H1 (cell line): Measurements from ENCODE around the gene GGTLC3. TPM values are rescaled to one million over a fixed set of nuclear protein-coding genes. Genes with fewer than 3 reads are reported as not detected.
"Not testable (repeated sequence)": the region's sequence is repeated elsewhere in the genome, so short reads cannot be mapped to it uniquely, and the experiment has no call there.

Experiments
- CTCF ChIA-PET: fragments of 300-600 bp; sonication (Branson Sonifier 250); formaldehyde crosslinking; loops from one replicate; lab custom pipeline; 2021; ENCODE audit not compliant: partially characterized antibody; lab: Charles Lee
- POLR2A ChIA-PET: fragments of 300-600 bp; sonication (Branson Sonifier 250); formaldehyde crosslinking; loops from one replicate; lab custom pipeline; 2021; ENCODE audit warnings: inconsistent platforms; ENCODE audit not compliant: partially characterized antibody; lab: Charles Lee
- DNase-seq, 2 experiments: peaks; one replicate each; pipeline versions ENCODE4 v3.0.0 to v3.0.0-alpha.2; 2010 to 2022; ENCODE audit warnings: low spot score in 2 of 2, low read depth in 1 of 2, mixed read lengths in 1 of 2
- FAIRE-seq: peaks from 2 replicates; lab custom pipeline; 2011; peaks lifted over from hg19 to GRCh38; lab: Jason Lieb, UNC
- H2AFZ ChIP-seq: 2 replicates; pipeline ENCODE4 v1.8.1; 2012; ENCODE audit warnings: low read length, inconsistent platforms
- H2AK5ac ChIP-seq: 2 replicates; pipeline ENCODE4 v1.6.1; 2013; ENCODE audit warnings: low read depth, low read length
- H2BK120ac ChIP-seq: replicated peaks from 2 replicates; pipeline ENCODE3; 2013; ENCODE audit warnings: low read depth, low read length, inconsistent platforms
- H2BK12ac ChIP-seq: 2 replicates; pipeline ENCODE4 v1.6.1; 2013; ENCODE audit warnings: low read depth, low read length
- H2BK15ac ChIP-seq: 2 replicates; pipeline ENCODE4 v1.6.1; 2013; ENCODE audit warnings: low read length
- H2BK20ac ChIP-seq: 2 replicates; pipeline ENCODE4 v1.6.1; 2013; ENCODE audit warnings: low read length
- H2BK5ac ChIP-seq: 2 replicates; pipeline ENCODE4 v1.6.1; 2013; ENCODE audit warnings: low read depth, low read length
- H3K14ac ChIP-seq: 2 replicates; pipeline ENCODE4 v1.6.1; 2013; ENCODE audit warnings: inconsistent platforms; ENCODE audit not compliant: insufficient read length
- H3K18ac ChIP-seq: 2 replicates; pipeline ENCODE4 v1.6.1; 2013; ENCODE audit warnings: low read length; ENCODE audit errors: extremely low read depth
- H3K23ac ChIP-seq: 2 replicates; pipeline ENCODE4 v1.6.1; 2013; ENCODE audit warnings: inconsistent platforms; ENCODE audit not compliant: insufficient read length
- H3K23me2 ChIP-seq: 2 replicates; pipeline ENCODE4 v1.6.1; 2013; ENCODE audit warnings: low read depth, low read length
- H3K27ac ChIP-seq: 2 replicates; pipeline ENCODE4 v1.6.1; 2011; ENCODE audit warnings: low read depth, low read length, inconsistent platforms
- H3K27me3 ChIP-seq, 4 experiments: replicated peaks in 1 of 4; 1 replicate in 1 of 4; 2 replicates in 3 of 4; pipeline versions ENCODE4 v1.6.1 to v1.8.1; 2011 to 2013; ENCODE audit warnings: low read length in 3 of 4, mild to moderate bottlenecking in 3 of 4, inconsistent platforms in 2 of 4, mixed read lengths in 2 of 4, moderate library complexity in 1 of 4; ENCODE audit not compliant: control insufficient read depth in 3 of 4, insufficient read depth in 3 of 4; ENCODE audit errors: extremely low read depth in 1 of 4
- H3K36me3 ChIP-seq, 4 experiments: 2 replicates each; pipeline versions ENCODE4 v1.6.1 to v1.8.1; 2011 to 2013; ENCODE audit warnings: mild to moderate bottlenecking in 4 of 4, low read length in 3 of 4, moderate library complexity in 2 of 4, control low read depth in 1 of 4, inconsistent platforms in 1 of 4; ENCODE audit not compliant: insufficient read depth in 4 of 4, control insufficient read depth in 2 of 4
- H3K4ac ChIP-seq: replicated peaks from 2 replicates; pipeline ENCODE3; 2013; ENCODE audit warnings: low read length, low read depth, mixed read lengths, inconsistent platforms; ENCODE audit not compliant: insufficient read length
- H3K4me1 ChIP-seq, 4 experiments: replicated peaks in 1 of 4; 1 replicate in 1 of 4; 2 replicates in 3 of 4; pipeline versions ENCODE4 v1.6.1 to v1.8.1; 2011 to 2013; ENCODE audit warnings: low read length in 3 of 4, inconsistent platforms in 2 of 4, mixed read lengths in 1 of 4; ENCODE audit not compliant: insufficient read depth in 4 of 4, control insufficient read depth in 3 of 4
- H3K4me2 ChIP-seq, 2 experiments: 2 replicates each; pipeline versions ENCODE4 v1.6.1 to v1.8.1; 2011 to 2013; ENCODE audit warnings: low read depth in 2 of 2, low read length in 2 of 2, control low read depth in 1 of 2, inconsistent platforms in 1 of 2, mild to moderate bottlenecking in 1 of 2; ENCODE audit not compliant: insufficient read depth in 1 of 2
- H3K4me3 ChIP-seq, 4 experiments: fragments of 200-600, 300-600 bp in 1 of 4; sonication (generic), shearing (Covaris generic), sonication (Bioruptor Twin) in 1 of 4; 2 replicates each; pipeline versions ENCODE4 v1.5.1 to v1.8.1; 2011 to 2016; ENCODE audit warnings: low read length in 4 of 4, low read depth in 3 of 4, control low read depth in 2 of 4, inconsistent platforms in 2 of 4, mild to moderate bottlenecking in 2 of 4, mixed read lengths in 1 of 4, moderate library complexity in 1 of 4; ENCODE audit not compliant: insufficient read depth in 2 of 4; ENCODE audit errors: extremely low read depth in 1 of 4
- H3K56ac ChIP-seq: replicated peaks from 2 replicates; pipeline ENCODE3; 2013; ENCODE audit warnings: low read depth, mild to moderate bottlenecking, mixed read lengths, low read length, inconsistent platforms; ENCODE audit not compliant: insufficient read length
- H3K79me1 ChIP-seq: 2 replicates; pipeline ENCODE4 v1.6.1; 2013; ENCODE audit warnings: low read depth, low read length, control low read depth
- H3K79me2 ChIP-seq, 2 experiments: 2 replicates each; pipeline versions ENCODE4 v1.6.1 to v1.8.1; 2012 to 2013; ENCODE audit warnings: low read length in 2 of 2, mild to moderate bottlenecking in 2 of 2, inconsistent platforms in 1 of 2; ENCODE audit not compliant: insufficient read depth in 2 of 2, control insufficient read depth in 1 of 2
- H3K9ac ChIP-seq, 4 experiments: replicated peaks in 1 of 4; 1 replicate in 1 of 4; 2 replicates in 3 of 4; pipeline versions ENCODE4 v1.6.1 to v1.8.1; 2011 to 2013; ENCODE audit warnings: low read depth in 3 of 4, low read length in 3 of 4, control low read depth in 2 of 4, mild to moderate bottlenecking in 2 of 4, moderate library complexity in 2 of 4, inconsistent platforms in 1 of 4; ENCODE audit errors: extremely low read depth in 1 of 4
- H3K9me3 ChIP-seq, 2 experiments: 2 replicates each; pipeline versions ENCODE4 v1.6.1 to v1.8.1; 2012 to 2013; ENCODE audit warnings: mild to moderate bottlenecking in 2 of 2, moderate library complexity in 2 of 2, control low read depth in 1 of 2, inconsistent platforms in 1 of 2, low read depth in 1 of 2, low read length in 1 of 2, mixed read lengths in 1 of 2; ENCODE audit not compliant: insufficient read depth in 2 of 2
- H4K20me1 ChIP-seq, 2 experiments: replicated peaks in 1 of 2; 2 replicates each; pipeline versions ENCODE3 to v1.8.1; 2011 to 2013; ENCODE audit warnings: inconsistent platforms in 2 of 2, low read length in 2 of 2, mild to moderate bottlenecking in 1 of 2; ENCODE audit not compliant: insufficient read depth in 2 of 2, control insufficient read depth in 1 of 2
- H4K5ac ChIP-seq: 2 replicates; pipeline ENCODE4 v1.6.1; 2013; ENCODE audit warnings: low read length, low read depth, mixed read lengths, inconsistent platforms; ENCODE audit not compliant: insufficient read length
- H4K8ac ChIP-seq: 2 replicates; pipeline ENCODE4 v1.8.0; 2013; ENCODE audit warnings: mild to moderate bottlenecking, moderate library complexity, low read length, inconsistent platforms; ENCODE audit not compliant: insufficient read depth; ENCODE audit errors: extremely low read depth
- H4K91ac ChIP-seq: replicated peaks from 2 replicates; pipeline ENCODE3; 2013; ENCODE audit warnings: low read length, mixed read lengths, inconsistent platforms; ENCODE audit not compliant: insufficient read length
- WGBS, 2 experiments: shearing (Covaris generic) in 1 of 2; methylation state at CpG; one replicate each; pipeline versions ENCODE4 v1.1.6 to v1.1.7; 2013 to 2015; ENCODE audit warnings: low lambda C conversion rate in 2 of 2, mixed read lengths in 2 of 2, inconsistent platforms in 1 of 2, low coverage in 1 of 2, missing lambda C conversion rate in 1 of 2; ENCODE audit not compliant: insufficient replicate concordance in 2 of 2, insufficient coverage in 1 of 2, insufficient read length in 1 of 2; ENCODE audit errors: extremely low coverage in 1 of 2, missing lambda C conversion rate in 1 of 2; 5-methylcytosine and 5-hydroxymethylcytosine counted together
- polyA plus RNA-seq, 7 experiments: library from polyadenylated mRNA; depleted of rRNA in 3 of 7; stranded (reverse) in 5 of 7; unstranded in 2 of 7; fragments of >200 nt in 5 of 7; fragments of 200-250 nt in 2 of 7; gene quantifications; 1 replicate in 5 of 7; 2 replicates in 1 of 7; 4 replicates in 1 of 7; pipeline versions ENCODE4 v1.2.1 to v1.2.3, GENCODE V29; 2011 to 2013; ENCODE audit warnings: missing spikeins in 2 of 7, mixed read lengths in 2 of 7
- total RNA-seq: library from RNA; stranded (reverse); fragmentation: NEBNext Ultra II Directional; extraction: Animal tissue kit (Norgen Biotek cat#: 25700); gene quantifications from 2 replicates; pipeline ENCODE4 v1.2.1, GENCODE V29; 2021

The GGTLC3 gene
- total and polyA plus RNA-seq, 2 of the 8 experiments (the other 6 are each of a cell fraction or from before 2014, with no cell fraction given): not detected

- H3K56ac ChIP-seq, H2AK5ac ChIP-seq, H3K27ac ChIP-seq, H3K79me1 ChIP-seq, H3K23me2 ChIP-seq, H3K4ac ChIP-seq, H2BK15ac ChIP-seq, H3K18ac ChIP-seq, H3K36me3 ChIP-seq, H2AFZ ChIP-seq, FAIRE-seq, H2BK5ac ChIP-seq, POLR2A ChIA-PET, H4K91ac ChIP-seq, H2BK12ac ChIP-seq, H3K4me1 ChIP-seq, H3K79me2 ChIP-seq, H3K23ac ChIP-seq, H2BK20ac ChIP-seq, DNase-seq, H4K8ac ChIP-seq, CTCF ChIA-PET, H3K9ac ChIP-seq, H3K4me3 ChIP-seq, H3K9me3 ChIP-seq, H3K27me3 ChIP-seq, H3K4me2 ChIP-seq, H4K5ac ChIP-seq, H3K14ac ChIP-seq, H2BK120ac ChIP-seq, H4K20me1 ChIP-seq: not testable (repeated sequence)
- WGBS, 2 experiments: no CpG with 5 or more reads among the region's 11 CpGs
These were observed 25.4 kb upstream of the GGTLC3 start for GRCh38 chr22:18543400-18543799.

- POLR2A ChIA-PET: not testable (repeated sequence)
These were observed 22.0 kb upstream of the GGTLC3 start for GRCh38 chr22:18539994-18540393.

More at GRCh38 chr22:18539994-18540393, 22.0 kb upstream of the GGTLC3 start:
- H3K79me1 ChIP-seq, H2BK20ac ChIP-seq, H2BK12ac ChIP-seq, H4K5ac ChIP-seq, DNase-seq, H3K56ac ChIP-seq, H3K4me1 ChIP-seq, H3K4me2 ChIP-seq, H4K91ac ChIP-seq, H3K4me3 ChIP-seq, H3K9me3 ChIP-seq, CTCF ChIA-PET, H3K14ac ChIP-seq, H3K36me3 ChIP-seq, H3K23ac ChIP-seq, H3K23me2 ChIP-seq, H2AFZ ChIP-seq, H2AK5ac ChIP-seq, H3K27ac ChIP-seq, H4K20me1 ChIP-seq, H2BK15ac ChIP-seq, H3K79me2 ChIP-seq, H4K8ac ChIP-seq, FAIRE-seq, H3K9ac ChIP-seq, H3K4ac ChIP-seq, H3K27me3 ChIP-seq, H2BK5ac ChIP-seq, H3K18ac ChIP-seq, H2BK120ac ChIP-seq: not testable (repeated sequence)
- 93% methylated on average over 5 of the region's 6 CpGs; no CpG with 5 or more reads in 1 of the 2 experiments for WGBS, 2 experiments
